Measurements from ENCODE around the gene JAKMIP3.

The JAKMIP3 gene

DNA sequence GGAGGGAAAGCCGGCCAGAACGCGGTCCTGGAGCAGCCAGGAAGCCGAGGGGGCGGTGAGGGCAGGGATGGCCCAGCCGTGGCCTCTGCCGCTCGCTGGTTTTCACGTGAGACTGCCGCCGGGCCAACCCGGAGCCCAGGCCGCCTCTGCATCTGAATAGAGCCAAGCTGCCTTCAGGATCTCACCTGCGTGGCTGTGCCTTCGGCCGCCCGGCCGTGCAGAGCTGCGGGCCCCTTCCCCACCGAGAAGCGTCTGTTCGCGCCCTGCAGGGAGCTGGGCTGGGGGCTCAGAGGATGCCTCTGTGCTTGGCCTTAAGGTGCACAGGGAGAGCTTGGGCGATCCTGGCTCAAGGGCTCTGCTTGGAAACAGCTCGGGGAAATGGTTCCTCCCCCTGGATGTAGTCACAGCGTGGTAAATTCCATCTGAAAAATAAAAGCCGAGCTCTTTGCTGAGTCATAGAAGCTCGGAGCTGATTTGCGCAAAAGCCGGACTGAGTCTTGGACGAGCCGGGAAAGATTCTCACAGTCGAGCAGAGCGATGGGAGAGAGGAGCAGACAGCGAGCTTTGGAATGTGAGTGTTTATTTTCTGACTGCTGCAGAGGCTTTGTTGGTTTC, at the start of gene JAKMIP3:
Gene JAKMIP3, plus strand, starts transcription at position 456 of the 615 bp plus-strand sequence. CDS start 38,863 bp downstream, outside the sequence.
- DNase-seq = peak; percentile 48

DNA sequence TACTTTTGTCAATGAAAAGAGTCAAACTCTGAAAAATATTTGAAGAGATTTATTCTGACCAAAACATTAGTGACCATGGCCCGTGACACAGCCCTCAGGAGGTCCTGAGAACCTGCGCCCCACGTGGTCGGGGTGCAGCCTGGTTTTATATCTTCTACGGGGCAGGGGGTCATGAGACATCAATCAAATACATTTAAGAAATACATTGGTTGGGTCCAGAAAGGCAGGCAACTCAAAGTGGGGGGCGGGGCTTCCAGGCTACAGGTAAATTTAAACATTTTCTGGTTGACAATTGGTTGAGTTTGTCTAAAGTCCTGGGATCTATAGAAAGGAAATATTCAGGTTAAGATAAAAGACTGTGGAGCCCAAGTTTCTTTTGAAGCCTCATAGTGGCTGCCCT, 49.2 kb upstream of the JAKMIP3 start:
- no peak for DNase-seq

DNA sequence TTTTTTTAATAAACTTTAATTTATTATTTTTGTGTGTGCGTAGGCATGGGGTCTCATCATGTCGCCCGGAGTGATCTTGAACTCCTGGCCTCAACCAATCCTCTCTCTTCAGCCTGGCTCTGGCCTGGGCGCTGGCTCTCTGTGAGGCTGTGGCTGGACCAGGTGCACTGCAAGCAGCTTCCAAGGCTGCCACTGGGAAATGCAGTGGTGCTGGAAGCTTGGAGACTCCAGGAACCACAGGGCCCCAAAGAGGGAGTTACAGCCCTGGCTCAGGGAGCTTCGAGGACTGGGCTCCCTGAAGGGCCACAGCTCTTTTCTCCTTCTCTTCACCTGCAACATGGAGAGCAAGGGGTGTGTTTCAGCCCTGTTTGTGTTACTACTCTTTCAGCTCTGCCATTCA, 47.3 kb upstream of the JAKMIP3 start:
- no peak for DNase-seq

DNA sequence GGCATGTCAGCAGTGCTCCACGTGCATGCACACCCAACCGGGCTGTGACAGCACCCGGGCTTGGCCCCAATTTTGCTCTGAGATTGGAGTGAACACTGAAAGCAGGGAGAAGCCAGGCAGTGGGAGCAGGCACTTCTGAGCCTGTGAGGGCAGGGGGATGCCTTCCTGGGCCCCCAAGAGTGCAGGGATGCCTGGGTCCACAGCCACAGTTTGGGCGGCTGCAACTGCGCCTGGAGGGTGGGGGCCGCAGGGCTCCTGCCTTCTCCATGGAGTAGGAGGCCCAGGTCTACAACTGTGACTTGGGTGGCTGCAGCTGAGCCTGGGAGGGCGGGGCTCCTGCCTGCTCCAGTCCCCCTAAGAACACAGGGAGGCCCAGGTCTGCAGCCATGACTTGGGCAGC, 46.4 kb upstream of the JAKMIP3 start:
- no peak for DNase-seq

DNA sequence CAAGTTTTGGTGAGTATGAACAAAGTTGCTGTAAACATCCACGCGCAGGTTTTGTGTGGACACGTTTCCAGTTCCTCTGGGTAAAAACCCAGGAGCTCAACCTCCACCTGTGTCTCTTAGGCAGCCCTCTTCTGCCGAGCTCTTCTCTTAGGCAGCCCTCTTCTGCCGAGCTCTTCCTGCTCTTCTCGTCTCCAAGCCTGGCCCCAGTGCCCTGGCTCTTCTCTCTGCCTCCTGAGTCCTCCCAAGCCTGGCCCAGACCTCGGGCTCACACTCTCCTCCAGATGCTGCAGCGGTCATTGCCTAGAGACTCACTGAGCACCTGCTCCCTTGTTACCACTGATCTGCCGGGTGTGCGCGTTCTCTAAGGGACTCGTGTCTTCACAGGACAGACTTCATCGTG, 45.3 kb upstream of the JAKMIP3 start:
- no peak for DNase-seq

DNA sequence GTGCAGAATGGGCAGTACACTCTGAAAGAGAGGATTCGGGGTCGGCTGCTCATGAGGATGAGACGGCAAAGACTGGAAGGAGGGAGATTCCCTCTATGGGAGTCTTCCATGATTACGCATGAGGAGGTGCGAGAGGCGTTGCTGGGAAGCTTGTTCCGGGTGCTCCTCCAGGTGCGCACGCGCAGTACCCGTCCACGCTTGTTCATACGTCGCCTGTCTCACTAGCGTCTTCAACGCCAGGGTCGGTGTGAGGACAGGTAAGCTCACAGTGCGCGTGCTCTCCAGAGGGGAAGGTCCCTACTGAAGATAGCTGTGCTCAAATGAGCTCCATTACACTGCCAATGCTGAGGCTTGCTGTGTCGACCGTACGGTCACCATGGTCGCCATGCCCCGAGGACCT, 44.7 kb upstream of the JAKMIP3 start:
- no peak for DNase-seq

DNA sequence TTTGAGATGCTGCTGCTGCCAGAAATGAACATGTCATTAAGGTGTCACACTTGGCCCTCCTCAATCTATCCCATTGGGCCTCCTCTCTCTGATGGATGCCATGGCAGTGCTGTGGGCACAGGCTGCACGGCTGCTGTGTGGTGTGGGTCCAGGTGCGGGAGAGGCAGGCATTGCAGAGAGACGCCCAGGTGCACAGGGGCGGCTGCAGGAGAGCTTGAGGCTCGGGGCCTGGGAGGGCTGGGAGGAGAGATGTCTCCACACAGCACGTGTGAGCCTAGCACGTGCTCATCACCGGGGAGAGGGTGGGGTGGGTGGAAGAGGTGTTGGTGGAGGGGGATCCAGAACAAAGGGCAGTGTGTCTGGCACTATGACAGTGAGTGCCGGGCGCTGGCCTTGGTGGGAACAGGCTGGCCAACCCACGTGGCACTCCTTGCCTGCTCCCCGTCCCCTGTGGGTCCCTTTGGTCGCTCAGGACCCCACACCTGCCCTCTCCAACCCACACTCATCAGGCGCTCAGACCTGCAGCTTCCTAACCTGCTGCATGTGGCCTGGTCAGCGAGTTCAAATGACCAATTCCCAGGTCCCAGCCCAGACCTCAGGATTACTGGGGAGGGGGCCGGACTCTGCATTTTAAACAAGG, 44.1 kb upstream of the JAKMIP3 start:
- DNase-seq = no peak

DNA sequence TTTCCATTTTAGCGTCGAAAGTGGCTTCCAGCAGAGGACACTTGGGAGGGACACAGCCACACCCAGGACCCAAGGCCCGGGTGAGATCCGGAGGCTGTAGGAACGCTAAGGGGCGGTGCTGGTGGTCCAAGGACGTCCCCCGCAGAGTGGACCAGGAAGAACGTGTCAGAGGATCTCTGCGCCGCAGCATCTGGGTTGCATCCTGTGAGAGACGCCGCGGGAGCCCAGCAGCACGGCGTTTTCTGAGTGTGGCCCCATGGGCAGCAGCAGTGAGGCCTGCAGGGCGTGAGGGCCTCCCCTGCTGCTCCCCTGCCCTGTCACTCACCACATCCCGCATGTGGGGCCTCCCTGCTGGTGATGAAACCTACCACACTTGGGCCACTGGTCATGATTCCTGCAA, 43.5 kb upstream of the JAKMIP3 start:
- DNase-seq = no peak

DNA sequence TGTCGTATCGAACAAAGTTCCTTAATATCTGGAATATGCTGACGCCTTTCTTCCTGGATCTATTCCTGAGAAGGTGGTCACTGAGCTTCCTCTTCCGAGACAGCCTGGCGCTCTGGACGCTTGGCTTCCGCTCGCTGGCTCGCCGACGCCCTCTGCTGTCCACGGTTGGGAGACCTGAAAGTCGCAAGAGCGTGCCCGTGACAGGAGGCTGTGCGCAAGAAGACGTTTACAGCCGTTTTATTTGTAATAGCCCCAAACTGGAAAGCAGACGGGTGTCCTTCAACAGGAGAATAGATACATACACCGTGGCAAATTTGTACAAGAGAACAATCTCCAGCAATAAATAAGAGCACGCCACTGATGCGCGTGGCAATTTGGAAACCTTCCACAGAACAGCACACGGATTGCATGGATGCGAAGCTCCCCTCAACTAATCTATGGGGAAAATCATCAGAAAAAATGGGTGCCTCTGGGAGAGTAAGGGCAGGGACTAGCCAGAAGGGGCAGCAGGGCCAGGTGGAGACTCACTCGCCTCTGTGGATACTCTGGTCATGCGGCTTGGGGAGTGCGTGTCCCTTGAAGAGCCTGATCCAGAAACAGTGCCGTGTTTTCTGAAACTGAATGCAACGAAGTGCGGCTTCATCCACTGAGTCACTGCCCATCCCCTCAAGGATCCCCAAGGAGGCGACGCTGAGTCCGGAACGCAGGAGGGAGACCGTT, 42.5 kb upstream of the JAKMIP3 start:
- DNase-seq = peak; percentile 92

DNA sequence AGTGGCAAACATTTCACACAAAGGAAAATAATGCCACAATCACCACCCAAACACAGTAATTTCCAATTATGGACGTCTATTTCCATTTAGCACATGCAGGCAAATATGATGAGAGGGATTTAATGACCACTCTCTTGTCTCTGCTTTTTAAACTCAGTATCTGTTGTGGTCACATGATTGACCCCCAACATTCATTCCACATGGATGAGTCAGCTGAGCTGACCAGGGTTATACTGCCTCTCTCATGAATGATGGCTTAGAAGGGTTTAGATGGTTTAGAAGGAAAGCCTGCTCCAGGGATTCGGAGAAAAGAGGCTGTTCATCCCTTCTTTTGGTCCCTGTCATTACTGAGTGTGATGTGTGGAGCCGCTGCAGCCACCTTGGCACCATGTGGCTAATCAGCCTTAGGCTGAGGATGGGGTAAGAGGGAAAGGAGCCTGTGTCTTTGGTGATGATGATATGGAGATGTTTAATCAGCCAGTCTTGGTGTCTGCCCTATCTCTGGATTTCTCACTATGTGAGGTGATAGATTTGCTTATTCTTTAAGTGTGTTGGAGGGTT, 38.2 kb upstream of the JAKMIP3 start:
- no peak for DNase-seq

DNA sequence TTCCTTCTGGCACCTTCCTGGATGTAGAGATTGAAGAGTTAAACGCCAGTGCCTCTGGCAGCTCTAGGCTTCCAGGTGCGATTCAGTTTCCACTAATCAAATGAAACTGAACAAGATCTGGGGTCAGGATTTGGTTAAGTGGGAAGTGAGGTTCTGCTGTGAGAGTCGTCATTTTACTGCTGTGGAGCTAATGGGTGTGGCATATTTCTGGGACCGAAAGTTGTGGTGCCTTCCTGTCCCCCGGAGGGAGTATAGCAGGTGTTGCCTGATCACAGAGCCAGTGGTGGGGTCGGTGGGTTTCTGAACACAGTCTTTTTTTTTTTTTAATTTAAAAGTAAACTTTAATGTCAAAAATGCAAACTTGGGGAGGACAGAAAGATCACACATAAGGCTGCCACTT, 37.0 kb upstream of the JAKMIP3 start:
- DNase-seq = no peak

DNA sequence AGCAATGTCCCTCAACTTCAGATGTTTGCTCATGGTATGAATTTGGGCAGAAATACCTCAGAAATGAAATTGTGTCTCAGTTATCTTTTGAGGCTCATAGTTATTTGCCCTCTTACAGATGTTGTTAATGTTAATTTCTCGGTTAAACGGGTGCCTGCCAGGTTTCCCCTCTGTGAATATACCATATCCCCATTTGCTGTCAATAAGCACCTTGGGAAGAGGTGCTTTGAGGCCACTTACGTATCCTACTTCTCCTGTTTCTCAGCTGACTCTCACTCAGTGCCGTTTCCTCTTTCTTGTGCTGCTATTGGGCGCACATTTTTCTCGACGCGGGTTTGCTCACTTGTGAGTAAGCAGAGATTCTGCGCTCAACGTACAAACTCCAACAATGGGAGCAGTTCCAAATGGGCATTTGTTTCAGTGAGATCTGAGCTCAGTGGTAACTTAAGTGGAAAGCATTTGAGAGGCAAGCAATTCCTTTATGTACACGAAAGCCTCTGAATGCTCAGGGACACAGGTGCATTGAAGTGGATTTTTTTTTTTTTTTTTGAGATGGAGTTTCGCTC, 34.8 kb upstream of the JAKMIP3 start:
- DNase-seq = no peak

DNA sequence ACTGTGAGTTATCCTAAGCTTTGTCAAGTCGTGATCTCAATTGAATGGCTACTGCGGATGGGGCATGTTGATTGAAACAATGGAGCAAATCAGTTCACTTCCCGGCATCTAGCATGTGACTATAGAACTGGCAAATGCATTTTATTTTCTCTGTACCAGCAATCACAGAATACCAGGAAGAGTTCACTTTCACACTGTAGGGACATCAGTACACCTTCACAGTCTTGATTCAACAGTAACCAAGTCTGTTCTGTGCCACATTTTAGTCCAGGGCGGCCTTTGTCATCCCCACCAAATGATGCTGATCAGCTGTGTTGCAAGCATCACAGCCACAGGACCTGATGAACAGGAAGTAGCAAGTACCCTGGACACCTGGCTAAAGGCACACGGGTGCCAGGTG, 32.1 kb upstream of the JAKMIP3 start:
- no peak for DNase-seq

DNA sequence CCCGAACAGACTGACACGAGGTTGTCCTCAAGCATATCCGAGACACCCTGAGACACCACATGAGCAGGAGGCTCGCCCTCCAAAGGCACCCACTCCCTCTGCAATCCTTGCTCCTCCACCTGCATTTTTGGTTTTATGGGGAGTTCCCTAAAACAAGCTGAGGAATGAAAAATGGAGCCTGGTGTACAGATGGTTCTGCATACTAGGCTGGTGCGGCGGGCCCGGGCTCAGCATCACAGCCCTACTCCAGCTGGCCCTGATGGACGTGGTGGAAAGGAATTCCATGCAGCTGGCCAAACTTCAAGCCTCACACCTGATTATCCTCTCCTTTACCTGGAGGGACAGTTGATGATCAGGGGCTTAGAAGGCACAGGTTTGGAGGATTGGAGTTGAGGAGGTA, 30.3 kb upstream of the JAKMIP3 start:
- DNase-seq = no peak

DNA sequence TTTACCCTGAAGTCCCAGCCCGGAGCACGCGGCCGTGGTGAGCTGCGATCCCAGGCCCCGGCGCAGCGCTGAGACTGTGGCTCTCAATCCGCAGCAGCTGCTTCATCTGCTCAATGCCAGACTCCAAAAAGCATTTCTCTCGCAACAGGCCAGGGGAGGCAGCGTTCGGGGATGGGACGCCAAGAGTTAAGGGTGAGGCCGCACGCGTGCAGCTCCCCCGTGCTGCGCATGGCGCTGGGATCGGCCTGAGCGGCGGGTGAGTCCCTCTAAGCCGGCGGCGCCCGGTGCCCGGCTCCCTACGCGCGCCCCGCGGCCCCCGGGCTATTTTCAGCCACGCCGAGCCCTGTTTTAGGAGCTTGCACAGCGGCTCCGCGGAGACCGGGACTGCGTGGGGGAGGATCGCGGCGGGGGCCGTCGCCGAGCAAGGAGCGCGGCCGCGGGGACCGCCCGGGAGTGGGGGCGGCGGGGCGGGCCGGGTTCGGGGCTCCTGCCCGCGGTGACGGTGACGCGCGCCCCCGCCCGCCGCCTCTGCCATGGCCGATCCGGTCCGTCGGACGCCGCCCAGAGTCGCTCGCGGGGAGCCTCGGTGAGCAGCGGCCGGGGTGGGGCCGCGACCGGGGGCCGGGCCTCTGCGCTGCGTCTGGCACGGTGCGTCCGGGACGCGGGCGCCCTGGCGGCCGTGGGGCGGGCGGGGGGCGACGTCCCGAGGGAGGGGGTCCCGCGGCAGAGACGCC, 29.4 kb upstream of the JAKMIP3 start:
- no peak for DNase-seq

DNA sequence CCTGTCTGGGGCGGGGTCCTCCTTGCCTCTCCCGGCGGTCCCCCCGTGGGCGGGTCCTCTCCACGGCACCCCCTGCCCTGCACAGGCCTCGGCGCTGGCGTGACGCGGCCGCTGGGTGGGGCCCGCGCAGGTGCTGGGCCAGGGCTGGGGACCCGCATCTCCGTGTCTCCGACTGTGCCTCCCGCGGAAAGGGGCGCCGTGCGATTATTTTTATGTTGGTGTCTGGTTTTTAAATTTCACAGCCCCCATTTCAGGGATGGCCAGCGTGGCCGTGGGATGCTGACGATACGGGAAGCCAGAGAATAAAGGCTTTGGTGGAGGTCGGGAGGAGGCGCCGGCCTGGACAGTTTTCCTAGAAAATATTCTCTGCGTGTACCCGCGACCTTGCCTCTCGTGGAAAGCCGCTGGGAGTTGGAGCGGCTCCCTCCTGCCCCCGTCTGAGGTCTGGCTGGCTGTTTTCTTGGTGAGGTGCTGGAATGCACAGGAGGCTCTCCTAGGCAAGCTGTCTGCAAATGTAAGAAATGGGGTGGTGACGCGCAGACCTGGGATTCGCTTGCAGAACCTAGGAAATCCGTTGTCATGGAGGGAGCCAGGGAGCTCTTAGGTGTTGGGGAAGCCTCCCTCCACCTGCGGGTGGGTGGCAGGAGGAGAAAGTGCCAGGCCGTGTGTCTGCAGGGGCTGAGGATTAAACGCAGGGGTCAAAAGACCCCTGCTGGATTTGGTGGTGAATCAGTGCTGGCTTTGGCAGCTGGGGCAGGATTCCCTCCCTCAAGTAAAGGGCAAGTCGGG, 28.7 kb upstream of the JAKMIP3 start:
- no peak for DNase-seq

DNA sequence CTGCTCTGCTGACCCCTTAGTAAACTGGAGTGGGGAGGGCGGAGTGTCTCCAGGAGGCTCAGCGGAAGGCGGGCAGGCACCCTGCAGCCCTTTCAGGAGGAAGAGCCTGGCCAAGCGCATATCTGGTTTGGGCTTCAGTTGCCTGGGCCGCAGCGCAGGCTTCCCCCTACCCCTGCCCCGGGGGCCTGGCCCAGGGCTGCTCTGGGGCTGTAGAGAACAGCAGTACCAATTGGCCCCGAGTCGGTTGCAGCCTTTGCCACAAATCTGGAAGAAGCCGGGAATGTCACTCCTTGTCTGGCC, 28.1 kb upstream of the JAKMIP3 start:
- no peak for DNase-seq

DNA sequence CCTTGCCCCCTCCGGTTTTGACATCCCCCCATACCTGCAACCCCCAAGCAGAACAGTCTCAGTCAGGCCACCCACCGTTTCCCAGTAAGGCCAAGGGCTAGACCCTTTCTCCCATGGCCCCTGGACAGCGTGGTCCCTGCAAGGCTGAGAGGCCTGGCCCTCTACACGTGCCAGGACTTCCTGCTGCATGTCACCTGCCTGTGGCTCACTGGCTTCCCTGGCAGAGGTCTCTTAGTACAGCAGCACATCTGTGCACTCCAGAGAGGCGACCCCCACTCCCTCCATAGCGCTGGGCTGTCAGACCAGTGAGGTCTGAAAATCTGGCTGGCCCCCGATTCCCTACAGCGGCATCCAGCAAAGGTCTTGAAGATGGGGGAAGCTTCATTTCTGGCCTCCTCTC, 26.4 kb upstream of the JAKMIP3 start:
- DNase-seq = no peak

DNA sequence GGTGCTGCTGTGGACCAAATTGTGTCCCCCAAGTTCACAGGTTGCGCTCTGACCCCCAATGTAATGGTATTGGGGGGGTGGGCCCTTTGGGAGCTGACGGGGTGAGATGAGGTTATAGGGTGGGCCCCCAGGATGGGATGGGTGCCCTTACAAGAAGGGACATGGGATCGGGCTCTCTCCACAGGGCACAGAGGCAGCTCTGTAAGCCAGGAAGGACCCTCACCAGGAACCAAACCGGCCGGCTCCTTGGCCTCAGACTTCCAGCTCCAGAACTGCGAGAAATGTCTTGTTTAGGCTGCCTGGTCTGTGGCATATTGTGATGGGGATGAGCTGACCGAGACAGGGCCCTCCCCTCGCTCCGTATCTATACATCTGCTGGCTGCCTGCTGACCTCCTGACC, 25.7 kb upstream of the JAKMIP3 start:
- DNase-seq = no peak

DNA sequence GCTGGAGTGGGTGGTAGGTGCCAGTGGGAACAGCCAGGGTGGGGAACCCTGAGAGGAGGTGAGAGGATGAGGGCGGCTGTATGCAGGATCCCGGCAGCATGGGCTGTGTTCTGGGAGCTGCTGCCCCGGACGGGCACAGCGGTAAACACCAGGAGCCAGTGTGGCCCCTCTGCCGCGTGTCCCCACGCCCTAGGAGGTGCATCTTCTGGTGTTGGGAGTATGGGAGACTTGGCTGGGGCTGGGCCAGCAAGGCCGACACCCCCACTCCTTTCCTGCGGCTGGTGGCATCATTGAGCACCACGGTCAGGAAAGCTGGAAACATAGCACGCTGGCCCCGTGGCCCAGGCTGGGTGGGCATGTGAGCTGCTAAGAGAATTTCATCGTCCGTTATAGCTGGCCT, 24.4 kb upstream of the JAKMIP3 start:
- DNase-seq = no peak

DNA sequence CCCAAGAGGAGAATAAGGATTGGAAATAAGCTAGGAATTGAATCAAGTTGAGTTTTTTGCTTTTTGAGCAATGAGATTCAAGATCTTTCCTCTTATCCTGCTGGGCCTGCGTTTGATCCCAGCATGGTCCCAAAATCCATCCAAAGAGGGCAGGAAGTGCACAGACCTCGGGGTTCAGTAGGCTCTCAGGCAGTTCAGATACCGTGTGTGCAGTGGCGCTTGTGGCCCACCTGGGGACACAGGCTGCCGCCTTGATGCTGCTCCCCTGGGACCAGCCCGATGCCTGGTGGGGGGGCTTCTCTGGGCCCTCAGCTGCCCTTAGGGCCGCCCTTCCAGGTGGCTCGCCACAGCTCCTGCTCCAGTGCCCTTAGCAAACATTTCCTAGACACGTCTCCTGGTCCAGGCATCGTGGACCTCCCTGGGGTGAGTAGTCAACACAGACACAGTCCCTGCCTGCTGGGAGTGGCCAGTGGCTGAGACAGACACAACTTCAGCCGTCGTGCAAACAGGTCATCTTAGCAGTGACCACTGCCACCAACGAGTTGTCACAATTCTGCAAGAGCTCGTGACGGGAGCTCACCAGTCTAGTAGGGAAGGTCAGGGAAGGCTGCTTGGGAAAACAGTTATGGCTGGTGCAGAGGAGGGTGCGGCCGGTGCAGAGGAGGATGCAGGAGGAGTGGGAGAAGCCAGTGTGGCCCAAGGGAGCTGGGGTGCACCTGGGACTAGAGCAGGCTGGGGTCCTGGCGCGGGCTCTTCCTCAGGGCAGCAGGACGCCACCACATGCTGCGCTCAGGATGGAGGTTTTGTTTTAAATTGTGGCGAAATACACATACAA, 21.7 kb upstream of the JAKMIP3 start:
- no peak for DNase-seq

DNA sequence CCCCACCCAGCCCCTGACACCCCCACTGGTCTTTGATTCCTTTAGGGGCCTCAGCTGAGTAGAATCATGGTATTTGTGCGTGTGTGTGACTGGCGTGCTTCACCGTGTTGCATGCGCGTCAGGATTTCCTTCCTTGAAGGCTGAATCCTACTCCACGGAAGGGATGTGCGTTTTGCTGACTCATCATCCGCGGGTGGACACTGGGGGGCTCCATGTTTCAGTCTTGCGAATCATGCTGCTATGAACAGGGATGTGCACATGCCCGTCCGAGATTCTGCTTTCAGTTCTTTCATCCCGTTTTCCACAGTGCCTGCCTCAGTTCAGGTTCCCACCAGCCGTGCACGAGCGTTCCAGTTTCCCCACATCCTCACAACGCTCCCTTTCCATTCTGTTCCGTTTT, 20.9 kb upstream of the JAKMIP3 start:
- DNase-seq = no peak
